PC-9 (cell line): ENCODE measurements around the gene SLC38A10. TPM values are rescaled to one million over a fixed set of nuclear protein-coding genes. Genes with fewer than 3 reads are reported as not detected.

Experiments
- BruUV-seq: library from RNA; stranded (reverse); fragments of 400-500 nt; replicated peaks from 2 replicates; lab custom pipeline; 2021; lab: Mats Ljungman, UMichigan
- CTCF ChIA-PET: fragments of 300-600 bp; sonication (Branson Sonifier 250); formaldehyde crosslinking; loops from one replicate; lab custom pipeline; 2022; ENCODE audit warnings: antibody characterized with exemption; lab: Charles Lee
- POLR2A ChIA-PET: fragments of 300-600 bp; sonication (Branson Sonifier 250); formaldehyde crosslinking; loops from one replicate; lab custom pipeline; 2022; ENCODE audit warnings: antibody characterized with exemption; ENCODE audit not compliant: unreplicated experiment; lab: Charles Lee
- DNase-seq, 2 experiments: peaks; one replicate each; pipeline versions ENCODE4 v3.0.0 to v3.0.0-alpha.2; 2015 to 2022; ENCODE audit warnings: mixed read lengths in 1 of 2
- H2AFZ ChIP-seq: fragments of 200-600 bp; sonication (generic); 2 replicates; pipeline ENCODE4 v1.8.1; 2017; ENCODE audit warnings: antibody characterized with exemption
- H3F3A ChIP-seq: fragments of 200-600 bp; sonication (generic); 2 replicates; pipeline ENCODE4 v1.8.1; 2017; ENCODE audit warnings: antibody characterized with exemption, mild to moderate bottlenecking, low read depth; ENCODE audit not compliant: insufficient read depth
- H3K27ac ChIP-seq: fragments of 200-600 bp; sonication (generic); 2 replicates; pipeline ENCODE4 v1.6.1; 2016; ENCODE audit warnings: mixed run types
- H3K27me3 ChIP-seq: fragments of 200-600 bp; sonication (generic); 2 replicates; pipeline ENCODE4 v1.6.1; 2016; ENCODE audit warnings: low read depth, mixed run types; ENCODE audit not compliant: insufficient read depth
- H3K36me3 ChIP-seq: fragments of 200-600 bp; sonication (generic); 2 replicates; pipeline ENCODE4 v1.6.1; 2016; ENCODE audit warnings: low read depth, mixed run types
- H3K4me1 ChIP-seq: fragments of 200-600 bp; sonication (generic); replicated peaks from 2 replicates; pipeline ENCODE4 v1.6.1; 2016; ENCODE audit warnings: mixed run types; ENCODE audit not compliant: insufficient read depth
- H3K4me2 ChIP-seq: fragments of 200-600 bp; sonication (generic); 2 replicates; pipeline ENCODE4 v1.6.1; 2017; ENCODE audit warnings: mixed run types
- H3K4me3 ChIP-seq: fragments of 200-600 bp; sonication (generic); 2 replicates; pipeline ENCODE4 v1.6.1; 2016; ENCODE audit warnings: mixed run types
- H3K79me2 ChIP-seq: fragments of 200-600 bp; sonication (generic); 2 replicates; pipeline ENCODE4 v1.6.1; 2017; ENCODE audit warnings: low read depth, mixed run types
- H3K9me2 ChIP-seq: fragments of 200-600 bp; sonication (generic); 2 replicates; pipeline ENCODE4 v1.8.1; 2017; ENCODE audit warnings: mild to moderate bottlenecking; ENCODE audit not compliant: insufficient read depth
- H3K9me3 ChIP-seq: fragments of 200-600 bp; sonication (generic); 2 replicates; pipeline ENCODE4 v1.8.1; 2016; ENCODE audit warnings: low read depth; ENCODE audit not compliant: insufficient read depth
- H4K20me1 ChIP-seq: fragments of 200-600 bp; sonication (generic); 2 replicates; pipeline ENCODE4 v1.8.1; 2017; ENCODE audit not compliant: insufficient read depth
- EZH2 ChIP-seq: fragments of 200-600 bp; sonication (generic); IDR thresholded peaks from 2 replicates; pipeline ENCODE4 v1.8.0; 2017; ENCODE audit warnings: antibody characterized with exemption, low read depth
- intact Hi-C: fragments of 100-400 bp; cut with micrococcal nuclease; formaldehyde crosslinking; loops from one replicate; pipeline ENCODE4 v1.10.0; 2022; ENCODE audit not compliant: unreplicated experiment
- total RNA-seq: library from RNA; stranded (reverse); gene quantifications from 2 replicates; pipeline ENCODE4 v1.2.3, GENCODE V29; 2021
- TF ChIP-seq, protein P1 (sequence below): fragments of 200-600 bp; sonication (generic); conservative IDR thresholded peaks from 2 replicates; pipeline ENCODE4 v1.6.1; 2017; ENCODE audit warnings: mixed run types, antibody characterized with exemption, mild to moderate bottlenecking, moderate library complexity

Gene SLC38A10
- total RNA-seq, 1 experiment from 2014 or later = 127 TPM

DNA sequence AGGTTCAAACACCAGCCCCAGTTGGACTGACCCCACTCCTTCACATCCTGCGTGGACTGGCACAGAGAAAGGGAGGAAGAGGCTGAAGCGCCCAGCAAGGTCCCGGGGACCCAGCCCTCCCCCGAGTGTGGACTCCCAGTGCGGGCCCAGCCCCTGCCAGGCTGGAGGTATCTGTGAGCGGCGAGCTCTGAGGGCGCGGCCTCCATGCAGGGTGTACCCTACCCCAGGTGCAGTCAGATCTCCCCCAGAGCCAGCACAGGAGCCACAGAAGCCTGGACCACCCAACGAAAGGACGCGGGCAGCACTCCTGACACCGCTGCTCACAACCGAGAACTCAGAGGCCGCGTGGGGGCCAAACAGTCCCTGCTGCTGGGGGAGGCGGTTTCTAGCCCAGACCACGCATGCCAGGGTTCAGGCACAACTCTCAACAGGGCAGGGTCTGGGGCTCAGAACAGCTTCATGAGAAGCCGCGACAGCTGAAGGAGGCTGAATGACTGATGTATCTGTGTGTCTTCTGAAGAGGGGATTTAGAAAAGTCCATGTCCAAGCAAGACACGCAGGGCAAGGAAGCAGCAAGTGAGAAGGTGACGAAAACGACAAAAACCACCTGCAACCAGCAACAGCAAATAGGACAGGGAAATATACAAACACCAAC lies 8.5 kb downstream of the SLC38A10 start:
- H3K9me2 ChIP-seq = no peaks in the 10 kb centered on the region
- no peak for DNase-seq
- intact Hi-C loops = no loop called here
- no peaks in the 10 kb centered on the region for H3K9me3 ChIP-seq
- TF ChIP-seq EZH2 = no peak
- TF ChIP-seq, protein P1, sequence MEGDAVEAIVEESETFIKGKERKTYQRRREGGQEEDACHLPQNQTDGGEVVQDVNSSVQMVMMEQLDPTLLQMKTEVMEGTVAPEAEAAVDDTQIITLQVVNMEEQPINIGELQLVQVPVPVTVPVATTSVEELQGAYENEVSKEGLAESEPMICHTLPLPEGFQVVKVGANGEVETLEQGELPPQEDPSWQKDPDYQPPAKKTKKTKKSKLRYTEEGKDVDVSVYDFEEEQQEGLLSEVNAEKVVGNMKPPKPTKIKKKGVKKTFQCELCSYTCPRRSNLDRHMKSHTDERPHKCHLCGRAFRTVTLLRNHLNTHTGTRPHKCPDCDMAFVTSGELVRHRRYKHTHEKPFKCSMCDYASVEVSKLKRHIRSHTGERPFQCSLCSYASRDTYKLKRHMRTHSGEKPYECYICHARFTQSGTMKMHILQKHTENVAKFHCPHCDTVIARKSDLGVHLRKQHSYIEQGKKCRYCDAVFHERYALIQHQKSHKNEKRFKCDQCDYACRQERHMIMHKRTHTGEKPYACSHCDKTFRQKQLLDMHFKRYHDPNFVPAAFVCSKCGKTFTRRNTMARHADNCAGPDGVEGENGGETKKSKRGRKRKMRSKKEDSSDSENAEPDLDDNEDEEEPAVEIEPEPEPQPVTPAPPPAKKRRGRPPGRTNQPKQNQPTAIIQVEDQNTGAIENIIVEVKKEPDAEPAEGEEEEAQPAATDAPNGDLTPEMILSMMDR = no peak
- no peak overlapping the region for H2AFZ ChIP-seq
- no peaks in the 10 kb centered on the region for H3K4me1 ChIP-seq
- BruUV-seq = no TSS peak
- H3K79me2 ChIP-seq = peaks cover 22% of the 10 kb centered on the region
- no peak overlapping the region for H3K4me3 ChIP-seq
- H3K36me3 ChIP-seq = no peaks in the 10 kb centered on the region
- no peaks in the 10 kb centered on the region for H3K27me3 ChIP-seq
- H3K4me2 ChIP-seq = no peak overlapping the region
- ChIA-PET CTCF (no interaction called here), POLR2A (no interaction called here)
- H3K27ac ChIP-seq = no peak overlapping the region
- peaks cover 23% of the 10 kb centered on the region for H4K20me1 ChIP-seq
- H3F3A ChIP-seq = no peaks in the 10 kb centered on the region

DNA sequence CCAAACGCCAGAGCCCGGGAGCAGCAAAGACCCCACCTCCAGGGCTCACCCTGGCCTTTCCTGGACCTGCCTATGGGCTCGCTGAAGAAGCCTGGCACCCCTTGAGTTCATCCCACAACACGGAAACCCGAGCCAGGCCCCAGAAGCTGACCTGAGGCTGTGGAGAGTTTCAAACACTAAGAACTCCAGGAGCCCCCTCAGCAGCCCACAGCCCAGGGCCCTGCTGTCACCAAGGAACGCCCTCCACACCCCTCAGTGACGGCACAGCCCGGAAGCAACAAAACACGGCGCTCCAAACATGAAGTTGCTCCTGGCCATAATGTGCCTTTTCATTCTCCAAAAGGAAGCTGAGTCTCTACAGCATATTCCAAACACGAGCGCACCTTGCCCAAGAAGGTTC lies 9.2 kb downstream of the SLC38A10 start:
- intact Hi-C loops = no loop called here
- Histone ChIP-seq H3K4me3 (no peak overlapping the region), H3K4me1 (no peaks in the 10 kb centered on the region), H3K27ac (no peak overlapping the region), H3K9me3 (no peaks in the 10 kb centered on the region), H3F3A (no peaks in the 10 kb centered on the region), H3K4me2 (no peak overlapping the region), H3K79me2 (peaks cover 16% of the 10 kb centered on the region), H3K27me3 (no peaks in the 10 kb centered on the region), H2AFZ (no peak overlapping the region), H4K20me1 (peaks cover 20% of the 10 kb centered on the region), H3K36me3 (no peaks in the 10 kb centered on the region), H3K9me2 (no peaks in the 10 kb centered on the region)
- ChIA-PET CTCF (no interaction called here), POLR2A (no interaction called here)
- TF ChIP-seq, protein P1 = no peak
- no peak for TF ChIP-seq EZH2
- DNase-seq = no peak
- BruUV-seq = no TSS peak

DNA sequence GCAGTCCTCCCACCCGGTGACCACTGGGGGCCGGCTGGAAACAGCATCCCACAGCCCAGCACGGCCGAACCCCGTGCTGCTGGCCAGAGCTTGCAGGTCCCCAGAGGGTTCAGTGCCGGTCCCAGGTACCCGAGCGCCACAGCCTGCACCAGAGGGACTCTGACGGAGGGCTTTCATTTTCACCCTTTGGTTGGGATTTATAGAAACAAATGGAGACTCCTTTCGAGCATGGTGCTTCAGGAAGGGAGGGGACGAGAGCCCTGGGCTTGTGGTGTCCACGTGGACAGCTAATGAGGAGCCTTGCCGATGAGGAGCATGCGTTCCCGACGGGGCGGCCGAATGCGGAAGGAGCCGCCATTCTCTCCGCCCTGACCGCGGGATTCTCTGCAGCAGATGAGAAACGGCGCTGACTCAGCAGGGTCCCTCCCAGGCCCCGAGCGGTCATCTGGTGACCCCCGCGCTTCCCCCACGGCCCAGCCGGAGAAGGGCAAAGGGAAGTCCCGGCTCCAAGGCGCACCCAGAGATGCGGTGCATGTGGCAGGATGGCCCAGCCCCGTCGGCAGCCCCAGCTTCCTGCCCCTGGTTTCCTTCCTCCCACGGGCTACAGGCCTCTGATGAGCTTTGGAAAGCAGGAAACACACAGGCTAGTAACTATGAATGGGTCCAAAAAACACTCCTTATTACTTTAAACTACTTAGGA lies 9.8 kb downstream of the SLC38A10 start:
- intact Hi-C loops = no loop called here
- Histone ChIP-seq H3K9me3 (no peaks in the 10 kb centered on the region), H3K27ac (no peak overlapping the region), H3K27me3 (no peaks in the 10 kb centered on the region), H3K79me2 (peaks cover 10% of the 10 kb centered on the region), H3K9me2 (no peaks in the 10 kb centered on the region), H4K20me1 (peaks cover 16% of the 10 kb centered on the region), H3K36me3 (no peaks in the 10 kb centered on the region), H3K4me3 (no peak overlapping the region), H3F3A (no peaks in the 10 kb centered on the region), H3K4me2 (no peak overlapping the region), H3K4me1 (no peaks in the 10 kb centered on the region), H2AFZ (no peak overlapping the region)
- DNase-seq = no peak
- ChIA-PET POLR2A (no interaction called here), CTCF (no interaction called here)
- BruUV-seq = no TSS peak
- no peak for TF ChIP-seq EZH2
- TF ChIP-seq, protein P1 = no peak
